BLaER1 treated with 17β-estradiol and CSF1 and Interleukin-3, amounts not matched to agents 10 nM and 100 nM (cell line): Measurements from ENCODE around the gene PHACTR4.
"Not testable (repeated sequence)": the region's sequence is repeated elsewhere in the genome, so short reads cannot be mapped to it uniquely, and the experiment has no call there.

Experiments used
- H3K27ac ChIP-seq, 11 experiments: shearing (Covaris generic); formaldehyde crosslinking; 2 replicates each; pipeline ENCODE4 v1.8.1; 2022
- H3K27me3 ChIP-seq, 11 experiments: shearing (Covaris generic); formaldehyde crosslinking; 2 replicates each; pipeline ENCODE4 v1.8.1; 2022
- H3K36me3 ChIP-seq, 11 experiments: shearing (Covaris generic); formaldehyde crosslinking; 2 replicates each; pipeline ENCODE4 v1.8.1; 2022
- H3K4me1 ChIP-seq, 10 experiments: shearing (Covaris generic); formaldehyde crosslinking; 2 replicates each; pipeline ENCODE4 v1.8.1; 2022
- H3K4me2 ChIP-seq, 11 experiments: shearing (Covaris generic); formaldehyde crosslinking; 2 replicates each; pipeline ENCODE4 v1.8.1; 2022
- H3K4me3 ChIP-seq, 10 experiments: shearing (Covaris generic); formaldehyde crosslinking; 2 replicates each; pipeline ENCODE4 v1.8.1; 2022
- H3K9ac ChIP-seq, 11 experiments: shearing (Covaris generic); formaldehyde crosslinking; 2 replicates each; pipeline ENCODE4 v1.8.1; 2022
- H3K9me3 ChIP-seq, 11 experiments: shearing (Covaris generic); formaldehyde crosslinking; replicated peaks in 1 of 11; 2 replicates each; pipeline ENCODE4 v1.8.1; 2022
- H4K20me1 ChIP-seq, 11 experiments: shearing (Covaris generic); formaldehyde crosslinking; 2 replicates each; pipeline ENCODE4 v1.8.1; 2022
- Cebpa-rat ChIP-seq, 11 experiments: shearing (Covaris generic); IDR thresholded peaks; 2 replicates each; pipeline ENCODE4 v1.8.1; 2022

PHACTR4 gene

DNA sequence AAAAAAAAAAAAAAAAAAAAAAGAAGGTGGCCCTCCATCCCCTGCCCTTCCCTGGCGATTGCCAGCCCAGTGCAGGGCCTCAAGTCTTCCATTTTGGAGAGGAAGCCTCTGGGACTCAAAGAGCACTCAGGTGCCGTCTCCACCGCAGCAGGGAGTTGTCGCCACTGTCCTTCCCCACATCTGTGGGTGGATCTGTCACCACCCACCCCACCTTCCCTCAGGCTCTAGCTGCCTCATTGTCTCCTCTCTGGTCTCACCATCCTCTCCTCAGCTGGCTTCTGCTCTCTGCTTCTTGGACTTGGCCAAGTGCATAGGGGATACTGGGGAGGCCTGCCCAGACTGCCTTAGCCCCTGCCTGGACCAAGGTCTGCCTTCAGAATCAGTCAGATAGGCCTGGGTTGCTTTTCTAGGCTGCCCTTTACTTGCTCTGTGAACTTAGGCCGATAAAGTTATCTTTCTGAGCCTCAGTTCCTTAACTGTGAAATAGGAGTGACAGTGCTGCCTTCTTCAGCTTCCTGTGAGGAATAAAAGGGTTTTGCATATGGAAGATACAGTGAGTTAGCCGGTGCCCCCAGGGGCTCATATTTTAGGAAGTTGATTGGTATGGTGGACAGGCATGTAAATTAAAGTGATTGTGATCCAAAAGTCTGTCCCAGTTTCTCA lies 152.1 kb downstream of the PHACTR4 start:
- Histone ChIP-seq H3K4me1 (peaks cover 38 to 58% (median 48%) of the 10 kb centered on the region in 10 experiments), H3K9ac (peak overlapping the region in 7 of 11 experiments; percentile 1 to 53 (median 27); a peak in 9 of 22 replicates), H3K9me3 (no peaks in the 10 kb centered on the region), H3K4me3 (no peak overlapping the region), H3K36me3 (peaks cover 0 to 69% (median 57%) of the 10 kb centered on the region in 11 experiments; a peak in 21 of 22 replicates), H3K27ac (peak overlapping the region in 4 of 11 experiments; percentile 3 to 15 (median 8); a peak in 2 of 22 replicates), H3K27me3 (no peaks in the 10 kb centered on the region), H3K4me2 (peak overlapping the region; percentile 2 to 96 (median 69); a peak in 18 of 22 replicates), H4K20me1 (peaks cover 12 to 97% (median 93%) of the 10 kb centered on the region in 11 experiments; a peak in 21 of 22 replicates)
- TF ChIP-seq Cebpa-rat (IDR thresholded peaks at IDR 0.05): no peak

GRCh38 chr1:28522537-28522936 lies 153.0 kb downstream of the PHACTR4 start:
- H3K4me1 ChIP-seq: peaks cover 38 to 54% (median 46%) of the 10 kb centered on the region in 10 experiments
- H3K9me3 ChIP-seq, H3K27me3 ChIP-seq, H3K27ac ChIP-seq, H3K4me3 ChIP-seq: not testable (repeated sequence)
- H3K9ac ChIP-seq: peak overlapping the region in 2 of 11 experiments; percentile 14 to 23; a peak in 2 of 22 replicates
- peaks cover 0 to 78% (median 66%) of the 10 kb centered on the region in 11 experiments; a peak in 21 of 22 replicates for H3K36me3 ChIP-seq
- H3K4me2 ChIP-seq: peak overlapping the region in 1 of 11 experiments; percentile 88; a peak in 1 of 22 replicates
- H4K20me1 ChIP-seq: peaks cover 3 to 97% (median 93%) of the 10 kb centered on the region in 11 experiments; a peak in 21 of 22 replicates

DNA sequence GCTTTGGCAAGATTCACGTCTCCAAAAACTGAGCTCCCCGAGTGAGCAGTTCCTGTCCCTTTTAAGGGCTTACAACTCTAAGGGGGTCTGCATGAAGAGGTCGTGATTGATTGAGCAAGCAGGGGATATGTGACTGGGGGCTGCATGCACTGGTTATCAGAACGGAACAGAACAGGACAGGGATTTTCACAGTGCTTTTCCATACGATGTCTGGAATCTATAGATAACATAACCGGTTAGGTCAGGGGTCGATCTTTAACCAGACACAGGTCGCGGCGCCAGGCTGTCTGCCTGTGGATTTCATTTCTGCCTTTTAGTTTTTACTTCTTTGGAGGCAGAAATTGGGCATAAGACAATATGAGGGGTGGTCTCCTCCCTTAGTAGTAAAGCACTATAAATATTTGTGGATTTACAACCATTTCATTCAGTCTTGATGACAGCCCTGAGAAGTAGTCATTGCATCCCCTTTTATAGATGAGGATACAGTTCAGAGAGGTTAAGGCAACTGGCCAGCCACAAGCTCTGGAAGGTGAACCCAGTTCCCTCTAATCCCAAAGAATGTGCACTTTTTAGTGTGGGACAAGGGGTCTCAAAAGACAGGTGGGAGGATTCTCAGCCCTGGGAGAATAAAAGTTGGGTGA lies 155.6 kb downstream of the PHACTR4 start:
- Histone ChIP-seq H4K20me1 (peaks cover 0 to 100% (median 95%) of the 10 kb centered on the region in 11 experiments; a peak in 18 of 22 replicates), H3K4me1 (peaks cover 23 to 36% (median 31%) of the 10 kb centered on the region in 10 experiments), H3K36me3 (peaks cover 5 to 100% (median 84%) of the 10 kb centered on the region in 11 experiments; a peak in 21 of 22 replicates)
- not testable (repeated sequence) for H3K9ac ChIP-seq, H3K9me3 ChIP-seq, H3K27me3 ChIP-seq, H3K4me2 ChIP-seq, H3K4me3 ChIP-seq, H3K27ac ChIP-seq

GRCh38 chr1:28526886-28527285 lies 157.3 kb downstream of the PHACTR4 start:
- H3K9ac ChIP-seq: no peak overlapping the region; a peak in 1 of 22 replicates
- peaks cover 22 to 100% (median 93%) of the 10 kb centered on the region in 11 experiments for H3K36me3 ChIP-seq
- peaks cover 6 to 18% (median 13%) of the 10 kb centered on the region in 10 experiments; a peak in 19 of 20 replicates for H3K4me1 ChIP-seq
- H3K27me3 ChIP-seq: no peaks in the 10 kb centered on the region
- no peaks in the 10 kb centered on the region for H3K9me3 ChIP-seq
- TF ChIP-seq Cebpa-rat (IDR thresholded peaks at IDR 0.05): no peak
- H3K27ac ChIP-seq: no peak overlapping the region
- no peak overlapping the region for H3K4me2 ChIP-seq
- H4K20me1 ChIP-seq: peaks cover 0 to 100% (median 88%) of the 10 kb centered on the region in 11 experiments; a peak in 18 of 22 replicates
- H3K4me3 ChIP-seq: no peak overlapping the region

DNA sequence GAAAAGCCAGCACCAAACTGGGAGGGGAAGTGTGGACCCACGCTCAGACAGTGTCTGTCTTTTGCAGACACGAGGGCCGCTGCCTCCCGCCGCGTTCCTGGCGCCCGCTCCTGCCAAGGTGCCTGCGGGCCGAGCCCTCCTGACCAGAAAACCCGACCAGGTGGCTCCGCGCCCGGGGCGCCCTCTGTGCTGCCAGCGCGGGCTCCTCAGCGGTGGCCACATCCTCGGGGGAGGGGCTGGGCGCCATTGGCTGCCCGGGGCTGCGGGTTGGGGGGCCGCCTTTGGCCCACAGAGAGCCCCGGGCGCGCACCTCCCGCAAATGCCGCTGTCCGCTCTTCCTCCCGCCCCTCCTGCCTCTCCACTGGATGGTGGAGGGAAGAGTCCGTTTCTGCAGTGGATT lies 160.9 kb downstream of the PHACTR4 start:
- Histone ChIP-seq H3K27ac (no peak overlapping the region), H3K27me3 (no peaks in the 10 kb centered on the region), H3K9ac (no peak overlapping the region), H4K20me1 (peaks cover 0 to 86% (median 58%) of the 10 kb centered on the region in 11 experiments; a peak in 18 of 22 replicates), H3K4me3 (no peak overlapping the region), H3K36me3 (peaks cover 43 to 99% (median 91%) of the 10 kb centered on the region in 11 experiments), H3K4me1 (peaks cover 0 to 9% (median 0%) of the 10 kb centered on the region in 10 experiments; a peak in 3 of 20 replicates), H3K9me3 (no peaks in the 10 kb centered on the region), H3K4me2 (no peak overlapping the region)
- no peak for TF ChIP-seq Cebpa-rat (IDR thresholded peaks at IDR 0.05)

- Histone ChIP-seq H3K9me3 (no peaks in the 10 kb centered on the region), H3K4me1 (peaks cover 0 to 9% (median 2%) of the 10 kb centered on the region in 10 experiments; a peak in 5 of 20 replicates), H3K9ac (peak overlapping the region in 1 of 11 experiments; percentile 24; a peak in 2 of 22 replicates), H4K20me1 (peaks cover 0 to 74% (median 37%) of the 10 kb centered on the region in 11 experiments; a peak in 16 of 22 replicates), H3K27me3 (no peaks in the 10 kb centered on the region), H3K36me3 (peaks cover 73 to 99% (median 96%) of the 10 kb centered on the region in 11 experiments), H3K4me2 (no peak overlapping the region), H3K27ac (no peak overlapping the region), H3K4me3 (no peak overlapping the region)
- TF ChIP-seq Cebpa-rat (IDR thresholded peaks at IDR 0.05): no peak
Measured at GRCh38 chr1:28534671-28535070, 165.1 kb downstream of the PHACTR4 start.

DNA sequence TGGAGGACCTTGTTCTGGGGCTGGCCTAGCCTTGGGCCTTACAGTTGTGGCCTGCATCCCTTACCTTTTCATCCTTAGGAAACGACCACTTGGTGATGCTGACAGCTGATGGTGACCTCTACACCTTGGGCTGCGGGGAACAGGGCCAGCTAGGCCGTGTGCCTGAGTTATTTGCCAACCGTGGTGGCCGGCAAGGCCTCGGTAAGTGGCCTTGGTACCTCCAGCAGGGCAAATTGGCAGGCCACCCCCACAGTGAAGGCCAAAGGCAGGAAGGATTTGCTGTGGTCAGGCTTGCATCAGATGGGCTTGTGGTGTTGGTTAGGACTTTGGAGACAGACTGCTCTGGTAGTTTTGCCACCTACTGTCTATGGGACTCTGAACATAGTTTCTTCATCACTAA lies 165.6 kb downstream of the PHACTR4 start:
- Histone ChIP-seq H3K4me1 (peaks cover 0 to 9% (median 2%) of the 10 kb centered on the region in 10 experiments; a peak in 5 of 20 replicates), H3K27me3 (no peaks in the 10 kb centered on the region), H4K20me1 (peaks cover 0 to 69% (median 32%) of the 10 kb centered on the region in 11 experiments; a peak in 15 of 22 replicates), H3K9me3 (no peaks in the 10 kb centered on the region), H3K36me3 (peaks cover 68 to 99% (median 96%) of the 10 kb centered on the region in 11 experiments), H3K27ac (no peak overlapping the region), H3K9ac (peak overlapping the region in 2 of 11 experiments; percentile 9 to 36; a peak in 1 of 22 replicates), H3K4me2 (no peak overlapping the region), H3K4me3 (no peak overlapping the region)
- TF ChIP-seq Cebpa-rat (IDR thresholded peaks at IDR 0.05): no peak

- H4K20me1 ChIP-seq: peaks cover 0 to 46% (median 17%) of the 10 kb centered on the region in 11 experiments; a peak in 11 of 22 replicates
- H3K4me1 ChIP-seq: peaks cover 0 to 9% (median 2%) of the 10 kb centered on the region in 10 experiments; a peak in 5 of 20 replicates
- no peak overlapping the region; a peak in 3 of 22 replicates for H3K4me2 ChIP-seq
- H3K4me3 ChIP-seq: no peak overlapping the region
- H3K9me3 ChIP-seq: no peaks in the 10 kb centered on the region
- peak overlapping the region in 2 of 11 experiments; percentile 5 to 35; a peak in 1 of 22 replicates for H3K27ac ChIP-seq
- H3K27me3 ChIP-seq: no peaks in the 10 kb centered on the region
- no peak for TF ChIP-seq Cebpa-rat (IDR thresholded peaks at IDR 0.05)
- peaks cover 43 to 90% (median 81%) of the 10 kb centered on the region in 11 experiments for H3K36me3 ChIP-seq
- peak overlapping the region in 4 of 11 experiments; percentile 2 to 21 (median 12); a peak in 4 of 22 replicates for H3K9ac ChIP-seq
Measured at GRCh38 chr1:28537457-28538199, 168.1 kb downstream of the PHACTR4 start.
